Endothelial cell (in vitro differentiated cells): ENCODE results near the gene PDE11A. TPM values are rescaled to one million over a fixed set of nuclear protein-coding genes. Genes with fewer than 3 reads are reported as not detected.
"Not testable (repeated sequence)": the region's sequence is repeated elsewhere in the genome, so short reads cannot be mapped to it uniquely, and the experiment has no call there.

Source experiments
- DNase-seq: peaks from one replicate; pipeline ENCODE4 v3.0.0; 2021; ENCODE audit warnings: low spot score
- H3K27ac Mint-ChIP-seq: one replicate; pipeline ENCODE4 v1.8.0; 2021; ENCODE audit warnings: mixed read lengths, inconsistent platforms; ENCODE audit not compliant: unreplicated experiment
- H3K27me3 Mint-ChIP-seq: one replicate; pipeline ENCODE4 v1.8.0; 2021; ENCODE audit warnings: mild to moderate bottlenecking, moderate library complexity, mixed read lengths, inconsistent platforms; ENCODE audit not compliant: unreplicated experiment
- H3K36me3 Mint-ChIP-seq: one replicate; pipeline ENCODE4 v1.8.0; 2021; ENCODE audit warnings: mild to moderate bottlenecking, low read depth, mixed read lengths, inconsistent platforms; ENCODE audit not compliant: unreplicated experiment
- H3K4me1 Mint-ChIP-seq: one replicate; pipeline ENCODE4 v1.8.0; 2021; ENCODE audit warnings: mild to moderate bottlenecking, mixed read lengths, inconsistent platforms; ENCODE audit not compliant: unreplicated experiment
- H3K4me3 Mint-ChIP-seq: one replicate; pipeline ENCODE4 v1.8.0; 2021; ENCODE audit warnings: mild to moderate bottlenecking, mixed read lengths, inconsistent platforms; ENCODE audit not compliant: unreplicated experiment
- H3K9me3 Mint-ChIP-seq: one replicate; pipeline ENCODE4 v1.8.0; 2021; ENCODE audit warnings: mixed read lengths, inconsistent platforms; ENCODE audit not compliant: unreplicated experiment
- total RNA-seq: library from RNA; stranded (reverse); fragmentation: NEBNext Ultra II Directional; extraction: Animal tissue kit (Norgen Biotek cat#: 25700); gene quantifications from one replicate; pipeline ENCODE4 v1.2.1, GENCODE V29; 2021; ENCODE audit not compliant: unreplicated experiment
- TF ChIP-seq, protein P1 (sequence below): fragments of 200-600 bp; sonication (generic); IDR thresholded peaks from one replicate; pipeline ENCODE4 v1.5.0; 2021; ENCODE audit warnings: antibody characterized with exemption; ENCODE audit not compliant: unreplicated experiment

The PDE11A gene
- total RNA-seq, 1 donor from 2014 or later, result 1.7 TPM

DNA sequence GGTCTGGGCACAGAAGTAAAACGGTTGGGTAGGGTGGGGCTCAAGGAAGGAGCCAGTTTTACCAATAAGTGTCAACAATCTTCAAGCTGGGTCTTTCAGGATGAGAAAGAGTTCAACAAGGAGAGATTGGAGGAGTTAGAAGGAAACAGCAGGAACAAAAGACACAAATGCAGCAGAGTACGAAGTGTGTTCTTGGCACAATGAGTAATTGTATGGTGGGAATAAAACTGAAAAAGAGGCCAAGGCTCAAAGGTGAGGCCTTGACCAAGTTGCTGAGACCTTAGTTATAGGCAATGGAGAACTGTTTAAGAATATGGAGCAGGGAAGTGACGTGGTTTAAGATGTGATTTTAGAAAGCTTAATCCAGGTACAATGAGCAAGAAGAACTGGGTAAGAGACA lies 230.3 kb downstream of the PDE11A start:
- Mint-ChIP-seq H3K27ac (no peak overlapping the region), H3K4me1 (no peaks in the 10 kb centered on the region), H3K36me3 (peaks cover 3% of the 10 kb centered on the region), H3K27me3 (no peaks in the 10 kb centered on the region), H3K4me3 (no peak overlapping the region), H3K9me3 (peaks cover 5% of the 10 kb centered on the region)
- DNase-seq, result no peak
- TF ChIP-seq, protein P1, sequence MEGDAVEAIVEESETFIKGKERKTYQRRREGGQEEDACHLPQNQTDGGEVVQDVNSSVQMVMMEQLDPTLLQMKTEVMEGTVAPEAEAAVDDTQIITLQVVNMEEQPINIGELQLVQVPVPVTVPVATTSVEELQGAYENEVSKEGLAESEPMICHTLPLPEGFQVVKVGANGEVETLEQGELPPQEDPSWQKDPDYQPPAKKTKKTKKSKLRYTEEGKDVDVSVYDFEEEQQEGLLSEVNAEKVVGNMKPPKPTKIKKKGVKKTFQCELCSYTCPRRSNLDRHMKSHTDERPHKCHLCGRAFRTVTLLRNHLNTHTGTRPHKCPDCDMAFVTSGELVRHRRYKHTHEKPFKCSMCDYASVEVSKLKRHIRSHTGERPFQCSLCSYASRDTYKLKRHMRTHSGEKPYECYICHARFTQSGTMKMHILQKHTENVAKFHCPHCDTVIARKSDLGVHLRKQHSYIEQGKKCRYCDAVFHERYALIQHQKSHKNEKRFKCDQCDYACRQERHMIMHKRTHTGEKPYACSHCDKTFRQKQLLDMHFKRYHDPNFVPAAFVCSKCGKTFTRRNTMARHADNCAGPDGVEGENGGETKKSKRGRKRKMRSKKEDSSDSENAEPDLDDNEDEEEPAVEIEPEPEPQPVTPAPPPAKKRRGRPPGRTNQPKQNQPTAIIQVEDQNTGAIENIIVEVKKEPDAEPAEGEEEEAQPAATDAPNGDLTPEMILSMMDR, result no peak

DNA sequence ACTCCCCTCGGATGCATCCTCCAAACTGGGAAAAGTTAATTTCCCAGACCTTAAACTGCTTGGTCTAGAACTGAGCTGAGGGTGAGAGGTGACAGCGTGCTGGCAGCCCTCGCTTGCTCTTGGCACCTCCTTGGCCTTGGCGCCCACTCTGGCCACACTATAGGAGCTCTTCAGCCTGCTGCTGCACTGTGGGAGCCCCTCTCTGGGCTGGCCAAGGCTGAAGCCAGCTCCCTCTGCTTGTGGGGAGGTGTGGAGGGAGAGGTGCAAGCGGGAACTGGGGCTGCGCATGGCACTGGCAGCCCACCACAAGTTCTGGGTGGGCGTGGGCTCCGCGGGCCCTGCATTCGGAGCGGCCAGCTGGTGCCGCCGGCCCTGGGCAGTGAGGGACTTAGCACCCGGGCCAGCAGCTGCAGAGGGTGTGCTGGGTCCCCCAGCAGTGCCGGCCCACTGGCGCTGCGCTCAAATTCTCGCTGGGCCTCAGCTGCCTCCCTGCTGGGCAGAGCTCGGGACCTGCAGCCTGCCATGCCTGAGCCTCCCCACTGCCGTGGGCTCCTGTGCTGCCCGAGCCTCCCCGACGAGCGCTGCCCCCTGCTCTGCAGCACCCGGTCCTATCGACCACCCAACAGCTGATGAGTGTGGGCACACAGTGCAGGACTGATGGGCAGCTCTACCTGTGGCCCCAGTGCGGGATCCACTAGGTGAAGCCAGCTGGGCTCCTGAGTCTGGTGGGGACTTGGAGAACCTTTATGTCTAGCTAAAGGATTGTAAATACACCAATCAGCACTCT lies 237.0 kb downstream of the PDE11A start:
- H3K9me3 Mint-ChIP-seq, H3K27ac Mint-ChIP-seq, H3K4me3 Mint-ChIP-seq, H3K4me1 Mint-ChIP-seq, H3K27me3 Mint-ChIP-seq, DNase-seq: not testable (repeated sequence)
- H3K36me3 Mint-ChIP-seq, result peaks cover 18% of the 10 kb centered on the region

DNA sequence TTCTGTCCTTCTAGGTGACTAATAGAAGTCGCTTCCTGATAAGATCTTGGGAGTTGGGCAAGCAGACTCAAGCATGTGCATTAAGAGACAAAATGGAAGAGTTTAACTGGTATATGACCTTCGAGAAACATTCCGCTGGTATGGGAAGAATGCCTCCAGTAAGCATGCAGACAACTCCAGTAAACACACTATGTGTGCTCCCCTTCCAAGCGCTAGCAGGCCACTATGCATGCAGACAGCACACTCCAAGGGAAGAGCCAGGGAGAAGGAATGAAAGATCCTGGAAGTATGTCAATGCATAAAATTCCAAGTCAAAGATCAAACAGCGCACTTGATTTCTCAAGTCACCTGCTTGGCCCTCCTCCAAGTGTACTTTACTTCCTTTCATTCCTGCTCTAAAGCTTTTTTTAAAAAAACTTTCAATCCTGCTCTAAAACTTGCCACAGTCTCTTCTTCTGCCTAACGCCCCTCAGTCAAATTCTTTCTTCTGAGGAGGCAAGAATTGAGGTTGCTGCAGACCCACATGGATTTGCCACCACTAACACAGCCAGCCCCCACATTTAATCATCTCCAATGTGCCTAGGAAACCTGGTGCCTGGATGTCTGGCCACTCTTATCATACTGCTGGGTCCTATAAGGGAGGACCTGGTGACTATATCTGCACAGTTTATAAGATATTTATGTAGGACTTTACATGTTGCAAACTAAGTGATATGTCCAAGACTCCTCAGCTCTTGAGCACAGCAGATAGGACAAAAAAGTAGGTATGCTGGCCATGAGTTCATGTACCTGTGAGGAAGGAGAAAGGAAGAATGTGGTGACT lies 239.8 kb downstream of the PDE11A start:
- Mint-ChIP-seq H3K27me3 (peaks cover 4% of the 10 kb centered on the region), H3K9me3 (peaks cover 5% of the 10 kb centered on the region), H3K4me3 (no peak overlapping the region), H3K36me3 (peaks cover 18% of the 10 kb centered on the region), H3K27ac (no peak overlapping the region), H3K4me1 (no peaks in the 10 kb centered on the region)
- no peak for DNase-seq
- TF ChIP-seq, protein P1, result no peak

DNA sequence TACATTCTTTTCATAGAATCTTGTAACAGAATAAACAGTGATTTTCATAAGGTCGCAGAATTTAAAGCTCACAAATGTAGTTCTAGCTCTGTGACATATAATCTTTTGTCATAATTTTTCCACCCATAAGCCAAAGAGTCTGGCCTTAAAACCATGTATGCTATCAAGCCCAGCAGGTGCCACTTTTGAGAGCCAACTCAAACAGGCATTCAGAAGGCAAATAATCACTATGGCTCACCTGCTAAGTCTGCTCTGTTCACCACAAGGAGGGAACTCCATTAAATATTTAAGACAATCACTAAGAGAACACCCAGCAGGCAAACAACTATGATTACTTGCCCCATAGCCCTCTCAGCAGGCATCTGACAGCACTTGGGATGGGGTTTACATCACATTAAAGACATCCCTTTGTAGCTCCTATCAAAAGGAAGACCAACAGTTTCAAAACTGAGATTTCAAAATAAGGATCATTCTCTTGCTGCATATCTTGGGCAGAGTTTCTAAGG lies 241.6 kb downstream of the PDE11A start:
- no peak overlapping the region for H3K27ac Mint-ChIP-seq
- peaks cover 15% of the 10 kb centered on the region for H3K36me3 Mint-ChIP-seq
- H3K4me3 Mint-ChIP-seq, result no peak overlapping the region
- DNase-seq, result no peak
- H3K27me3 Mint-ChIP-seq, result peaks cover 2% of the 10 kb centered on the region
- TF ChIP-seq, protein P1, result no peak
- no peaks in the 10 kb centered on the region for H3K4me1 Mint-ChIP-seq
- H3K9me3 Mint-ChIP-seq, result no peaks in the 10 kb centered on the region

DNA sequence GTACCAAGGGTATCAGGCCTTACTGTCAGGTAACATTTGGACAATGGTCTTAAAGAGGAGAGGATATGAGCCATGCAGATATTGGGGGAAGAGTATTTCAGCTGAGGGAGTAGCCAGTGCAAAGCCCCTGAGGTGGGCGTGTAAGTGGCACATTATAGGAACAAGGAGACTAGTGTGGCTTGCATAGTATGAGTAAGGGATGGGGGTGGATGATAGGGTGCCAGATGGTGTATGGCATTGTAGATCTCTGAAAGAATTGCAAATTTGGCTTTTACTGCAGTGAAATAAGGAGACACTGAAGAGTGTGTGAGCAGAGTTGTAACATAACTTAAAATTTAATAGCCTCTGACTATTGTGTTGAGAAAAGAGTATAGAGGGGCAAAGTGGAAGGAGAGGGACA lies 244.0 kb downstream of the PDE11A start:
- Mint-ChIP-seq H3K4me3 (no peak overlapping the region), H3K4me1 (no peaks in the 10 kb centered on the region), H3K27me3 (no peaks in the 10 kb centered on the region), H3K36me3 (peaks cover 9% of the 10 kb centered on the region), H3K9me3 (no peaks in the 10 kb centered on the region), H3K27ac (no peak overlapping the region)
- DNase-seq, result no peak
- TF ChIP-seq, protein P1, result no peak
